Sigmoid colon (tissue), 7 donors: ENCODE data around the gene ANTXR2. TPM values are rescaled to one million over a fixed set of nuclear protein-coding genes. Genes with fewer than 3 reads are reported as not detected.

Experiments used
- DNase-seq: peaks from one replicate; pipeline ENCODE4 v3.0.0-alpha.2; 2019
- H3K27ac ChIP-seq, 4 donors: fragments of 200-600 bp; sonication (generic); one replicate each; pipeline ENCODE4 v1.5.1; 2016 to 2019; ENCODE audit warnings: mild to moderate bottlenecking in 1 of 4
- H3K27me3 ChIP-seq, 3 donors: fragments of 200-600 bp; sonication (generic); one replicate each; pipeline ENCODE4 v1.5.1; 2019; ENCODE audit warnings: mild to moderate bottlenecking in 1 of 3
- H3K36me3 ChIP-seq, 4 donors: fragments of 200-600 bp; sonication (generic); one replicate each; pipeline ENCODE4 v1.5.1; 2016 to 2019
- H3K4me1 ChIP-seq, 4 donors: fragments of 200-600 bp; sonication (generic); one replicate each; pipeline ENCODE4 v1.5.1; 2017 to 2019
- H3K4me3 ChIP-seq, 4 donors: fragments of 200-600 bp; sonication (generic); one replicate each; pipeline ENCODE4 v1.5.1; 2017 to 2019; ENCODE audit warnings: mild to moderate bottlenecking in 2 of 4, moderate library complexity in 1 of 4
- H3K9me3 ChIP-seq, 4 donors: fragments of 200-600 bp in 3 of 4; sonication (generic) in 3 of 4; one replicate each; pipeline versions ENCODE4 v1.5.1 to v1.6.1; 2013 to 2019
- EP300 ChIP-seq, 4 donors: sonication (generic); formaldehyde crosslinking; IDR thresholded peaks; one replicate each; pipeline ENCODE4 v1.6.1; 2017; ENCODE audit warnings: antibody characterized with exemption in 4 of 4
- POLR2A ChIP-seq, 2 donors: fragments of 450-650 bp; IDR thresholded peaks; one replicate each; pipeline ENCODE4 v1.6.1; 2016; ENCODE audit warnings: antibody characterized with exemption in 2 of 2, mild to moderate bottlenecking in 2 of 2, moderate library complexity in 2 of 2
- POLR2AphosphoS5 ChIP-seq, 4 donors: sonication (generic); formaldehyde crosslinking; IDR thresholded peaks; one replicate each; pipeline ENCODE4 v1.6.1; 2017; ENCODE audit warnings: antibody characterized with exemption in 4 of 4
- WGBS, 2 donors: extraction: QIAGEN DNeasy Blood & Tissue Kit; methylation state at CpG; one replicate each; pipeline ENCODE4 v1.1.7; 2013; 5-methylcytosine and 5-hydroxymethylcytosine counted together
- intact Hi-C: fragments of 100-400 bp; cut with DNase I; formaldehyde crosslinking; loops from one replicate; pipeline ENCODE4 v1.15.1; 2023
- polyA plus RNA-seq, 3 donors: library from polyadenylated mRNA; stranded (reverse); fragments of 200-250 nt; gene quantifications; one replicate each; pipeline ENCODE4 v1.2.3, GENCODE V29; 2013
- total RNA-seq, 4 donors: library from RNA; depleted of rRNA; stranded (reverse); fragments of >200 nt; gene quantifications; one replicate each; pipeline ENCODE4 v1.1.0, GENCODE V29; 2016
- TF ChIP-seq, protein P1 (sequence below), 4 experiments: fragments of 450-650 bp in 3 of 4; fragments of 200-600 bp in 1 of 4; IDR thresholded peaks; one replicate each; pipeline ENCODE4 v1.5.1; 2016 to 2019; ENCODE audit warnings: antibody characterized with exemption in 4 of 4, mild to moderate bottlenecking in 3 of 4, moderate library complexity in 2 of 4
- donor health status: healthy with polysubstance abuse.
- donor health status: Bipolar disorder and iron deficiency.
- donor health status: healthy.

ANTXR2 gene
- total and polyA plus RNA-seq, 7 donors = 11.4 to 237 (median 170) TPM

DNA sequence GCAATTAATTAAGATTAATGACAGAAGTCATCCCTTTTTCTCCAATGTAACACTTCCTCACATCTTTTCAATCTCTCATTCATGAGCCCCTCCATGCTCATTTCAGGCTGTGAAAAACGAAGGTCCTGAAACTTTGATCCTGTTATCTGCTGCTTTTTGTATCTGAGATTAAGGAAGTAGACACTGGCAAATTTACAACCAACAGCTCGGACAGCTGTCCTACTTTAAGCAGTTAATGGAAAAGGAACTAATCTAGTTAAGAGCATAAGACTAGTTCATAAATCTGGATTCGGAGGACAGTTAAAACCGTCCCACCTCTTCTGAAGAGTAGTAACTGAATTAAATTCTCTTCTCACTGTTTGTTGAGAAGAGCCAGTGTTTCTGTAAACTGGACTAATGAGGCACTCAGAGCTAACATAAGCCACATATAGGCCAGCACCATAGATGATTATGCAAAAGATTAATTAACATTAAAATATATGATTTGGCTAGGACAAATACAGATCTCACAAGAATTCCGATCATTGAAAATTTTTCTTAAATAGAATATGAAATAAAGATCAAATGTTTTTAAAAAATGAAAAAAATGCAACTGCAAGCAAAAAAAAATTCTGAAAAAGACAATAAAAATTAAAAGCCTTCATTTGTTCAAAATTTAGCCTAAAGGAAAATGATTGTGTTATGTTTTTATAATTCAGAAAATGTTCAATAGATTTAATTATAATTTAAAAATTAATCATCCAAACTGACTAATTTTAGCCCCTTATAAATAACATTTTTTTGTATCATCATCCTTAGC is 114.4 kb downstream of the ANTXR2 start:
- WGBS, 2 donors = 62 to 63% methylated on average over 5 of the region's 5 CpGs
- Histone ChIP-seq H3K9me3 (no peaks in the 10 kb centered on the region), H3K4me1 (peaks cover 0 to 9% (median 5%) of the 10 kb centered on the region in 4 donors), H3K27me3 (no peaks in the 10 kb centered on the region), H3K36me3 (peaks cover 0 to under 1% (median 0%) of the 10 kb centered on the region in 4 donors), H3K27ac (no peak overlapping the region), H3K4me3 (no peak overlapping the region)
- TF ChIP-seq POLR2AphosphoS5 (IDR thresholded peaks at IDR 0.05) = no peak
- TF ChIP-seq, protein P1, sequence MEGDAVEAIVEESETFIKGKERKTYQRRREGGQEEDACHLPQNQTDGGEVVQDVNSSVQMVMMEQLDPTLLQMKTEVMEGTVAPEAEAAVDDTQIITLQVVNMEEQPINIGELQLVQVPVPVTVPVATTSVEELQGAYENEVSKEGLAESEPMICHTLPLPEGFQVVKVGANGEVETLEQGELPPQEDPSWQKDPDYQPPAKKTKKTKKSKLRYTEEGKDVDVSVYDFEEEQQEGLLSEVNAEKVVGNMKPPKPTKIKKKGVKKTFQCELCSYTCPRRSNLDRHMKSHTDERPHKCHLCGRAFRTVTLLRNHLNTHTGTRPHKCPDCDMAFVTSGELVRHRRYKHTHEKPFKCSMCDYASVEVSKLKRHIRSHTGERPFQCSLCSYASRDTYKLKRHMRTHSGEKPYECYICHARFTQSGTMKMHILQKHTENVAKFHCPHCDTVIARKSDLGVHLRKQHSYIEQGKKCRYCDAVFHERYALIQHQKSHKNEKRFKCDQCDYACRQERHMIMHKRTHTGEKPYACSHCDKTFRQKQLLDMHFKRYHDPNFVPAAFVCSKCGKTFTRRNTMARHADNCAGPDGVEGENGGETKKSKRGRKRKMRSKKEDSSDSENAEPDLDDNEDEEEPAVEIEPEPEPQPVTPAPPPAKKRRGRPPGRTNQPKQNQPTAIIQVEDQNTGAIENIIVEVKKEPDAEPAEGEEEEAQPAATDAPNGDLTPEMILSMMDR (IDR thresholded peaks at IDR 0.05) = no peak
- no peak for TF ChIP-seq POLR2A (IDR thresholded peaks at IDR 0.05)
- TF ChIP-seq EP300 (IDR thresholded peaks at IDR 0.05) = no peak
- intact Hi-C loops = no loop called here
- no peak for DNase-seq

DNA sequence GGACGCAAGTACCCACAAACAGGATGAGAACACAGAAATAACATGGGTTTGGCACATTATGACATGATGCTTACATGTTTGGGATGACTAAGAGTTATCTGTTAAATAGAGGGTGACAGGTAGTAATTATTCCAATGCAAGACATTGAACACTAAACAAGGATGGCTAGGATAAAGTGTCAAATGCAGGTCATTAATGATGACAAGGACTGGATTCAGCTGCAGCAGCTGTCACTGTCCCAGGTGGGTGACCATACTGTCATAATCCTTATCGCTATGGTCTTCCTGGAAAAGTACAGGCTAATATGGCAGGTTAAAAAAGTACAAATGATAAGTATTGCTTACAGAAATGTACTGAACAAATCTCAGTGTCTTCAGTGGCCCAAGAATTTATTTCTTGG is 123.9 kb downstream of the ANTXR2 start:
- 95 to 96% methylated on average over 2 of the region's 2 CpGs for WGBS, 2 donors
- H3K4me1 ChIP-seq = peaks cover 0 to 44% (median 17%) of the 10 kb centered on the region in 4 donors
- intact Hi-C loops = loop anchor here (5.0 kb wide), 1 partner anchor 37 kb away; no protein-coding TSS in a partner anchor
- no peaks in the 10 kb centered on the region for H3K9me3 ChIP-seq
- no peak for DNase-seq
- no peak overlapping the region for H3K4me3 ChIP-seq
- no peaks in the 10 kb centered on the region for H3K27me3 ChIP-seq
- TF ChIP-seq, protein P1 (IDR thresholded peaks at IDR 0.05) = no peak
- TF ChIP-seq POLR2AphosphoS5 (IDR thresholded peaks at IDR 0.05) (no peak), EP300 (IDR thresholded peaks at IDR 0.05) (no peak), POLR2A (IDR thresholded peaks at IDR 0.05) (no peak)
- peak overlapping the region in 2 of 4 donors; percentile 4 to 39 for H3K27ac ChIP-seq
- H3K36me3 ChIP-seq = no peaks in the 10 kb centered on the region

GRCh38 chr4:79948739-79949138 is 124.3 kb downstream of the ANTXR2 start:
- intact Hi-C loops = loop anchor here (5.0 kb wide), 1 partner anchor 36 kb away; no protein-coding TSS in a partner anchor
- DNase-seq = no peak
- Histone ChIP-seq H3K27me3 (no peaks in the 10 kb centered on the region), H3K9me3 (no peaks in the 10 kb centered on the region), H3K4me1 (peaks cover 0 to 44% (median 17%) of the 10 kb centered on the region in 4 donors), H3K36me3 (no peaks in the 10 kb centered on the region), H3K27ac (peak overlapping the region in 3 of 4 donors; percentile 6 to 39 (median 39)), H3K4me3 (no peak overlapping the region)
- no peak for TF ChIP-seq EP300 (IDR thresholded peaks at IDR 0.05)
- TF ChIP-seq, protein P1 (IDR thresholded peaks at IDR 0.05) = no peak
- TF ChIP-seq POLR2A (IDR thresholded peaks at IDR 0.05) = no peak
- TF ChIP-seq POLR2AphosphoS5 (IDR thresholded peaks at IDR 0.05) = no peak

- WGBS, 2 donors = 80 to 87% methylated on average over 3 of the region's 3 CpGs
- no peak overlapping the region for H3K4me3 ChIP-seq
- no peaks in the 10 kb centered on the region for H3K36me3 ChIP-seq
- TF ChIP-seq, protein P1 (IDR thresholded peaks at IDR 0.05) = no peak
- no peak for TF ChIP-seq POLR2AphosphoS5 (IDR thresholded peaks at IDR 0.05)
- no peak for TF ChIP-seq POLR2A (IDR thresholded peaks at IDR 0.05)
- no peak for TF ChIP-seq EP300 (IDR thresholded peaks at IDR 0.05)
- DNase-seq = no peak
- H3K4me1 ChIP-seq = peaks cover 0 to 44% (median 17%) of the 10 kb centered on the region in 4 donors
- H3K27ac ChIP-seq = peak overlapping the region in 3 of 4 donors; percentile 6 to 39 (median 39)
- intact Hi-C loops = loop anchor here (5.0 kb wide), 1 partner anchor 36 kb away; no protein-coding TSS in a partner anchor
- no peaks in the 10 kb centered on the region for H3K9me3 ChIP-seq
- no peaks in the 10 kb centered on the region for H3K27me3 ChIP-seq
Observed at GRCh38 chr4:79948261-79948660, 124.8 kb downstream of the ANTXR2 start.
